Loucy (cell line): ENCODE data around the gene TMEM200A.

Experiments
- EZH2phosphoT487 ChIP-seq: fragments of 200-600 bp; IDR thresholded peaks from 2 replicates; pipeline ENCODE4 v1.6.1; 2018; ENCODE audit warnings: antibody characterized with exemption, mild to moderate bottlenecking, moderate library complexity, borderline replicate concordance
- TF ChIP-seq, protein P1 (sequence below): fragments of 200-600 bp; sonication (generic); conservative IDR thresholded peaks from 2 replicates; pipeline ENCODE4 v1.5.1; 2014; ENCODE audit warnings: mild to moderate bottlenecking, antibody characterized with exemption, low read length

DNA sequence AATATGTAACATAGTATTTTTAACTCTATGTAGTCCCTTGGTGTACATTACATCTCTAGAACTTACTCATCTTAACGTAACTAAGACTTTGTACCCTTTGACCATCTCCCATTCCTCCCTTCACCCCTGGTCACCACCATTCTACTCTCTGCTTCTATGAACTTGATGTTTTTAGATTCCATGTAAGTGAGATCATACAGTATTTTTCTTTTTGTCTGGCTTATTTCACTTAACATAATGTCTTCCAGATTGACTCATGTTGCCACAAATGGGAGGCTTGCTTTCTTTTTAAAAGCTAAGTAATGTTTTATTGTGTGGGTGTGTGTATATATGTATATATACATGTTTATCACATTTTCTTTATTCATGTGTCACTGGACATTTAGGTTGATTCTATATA lies 55.8 kb downstream of the TMEM200A start:
- TF ChIP-seq, protein P1, sequence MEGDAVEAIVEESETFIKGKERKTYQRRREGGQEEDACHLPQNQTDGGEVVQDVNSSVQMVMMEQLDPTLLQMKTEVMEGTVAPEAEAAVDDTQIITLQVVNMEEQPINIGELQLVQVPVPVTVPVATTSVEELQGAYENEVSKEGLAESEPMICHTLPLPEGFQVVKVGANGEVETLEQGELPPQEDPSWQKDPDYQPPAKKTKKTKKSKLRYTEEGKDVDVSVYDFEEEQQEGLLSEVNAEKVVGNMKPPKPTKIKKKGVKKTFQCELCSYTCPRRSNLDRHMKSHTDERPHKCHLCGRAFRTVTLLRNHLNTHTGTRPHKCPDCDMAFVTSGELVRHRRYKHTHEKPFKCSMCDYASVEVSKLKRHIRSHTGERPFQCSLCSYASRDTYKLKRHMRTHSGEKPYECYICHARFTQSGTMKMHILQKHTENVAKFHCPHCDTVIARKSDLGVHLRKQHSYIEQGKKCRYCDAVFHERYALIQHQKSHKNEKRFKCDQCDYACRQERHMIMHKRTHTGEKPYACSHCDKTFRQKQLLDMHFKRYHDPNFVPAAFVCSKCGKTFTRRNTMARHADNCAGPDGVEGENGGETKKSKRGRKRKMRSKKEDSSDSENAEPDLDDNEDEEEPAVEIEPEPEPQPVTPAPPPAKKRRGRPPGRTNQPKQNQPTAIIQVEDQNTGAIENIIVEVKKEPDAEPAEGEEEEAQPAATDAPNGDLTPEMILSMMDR = no peak
- TF ChIP-seq EZH2phosphoT487 = no peak
